8988T (cell line): ENCODE measurements around the gene MS4A7.

Experiments used
- DNase-seq: peaks from one replicate; pipeline ENCODE4 v3.0.0; 2011

The MS4A7 gene

GRCh38 chr11:60371854-60372253 lies 6.5 kb upstream of the MS4A7 start:
- no peak for DNase-seq

- no peak for DNase-seq
Measured at GRCh38 chr11:60372767-60373166, 5.6 kb upstream of the MS4A7 start.

GRCh38 chr11:60375316-60375715 lies 3.0 kb upstream of the MS4A7 start:
- no peak for DNase-seq

- DNase-seq: no peak
Measured at GRCh38 chr11:60376601-60377000, 1.7 kb upstream of the MS4A7 start.

- no peak for DNase-seq
Measured at GRCh38 chr11:60377401-60378136, 763 bp upstream of the MS4A7 start.

GRCh38 chr11:60389279-60389910 lies 11.1 kb downstream of the MS4A7 start:
- DNase-seq: no peak

GRCh38 chr11:60390419-60390818 lies 12.1 kb downstream of the MS4A7 start:
- no peak for DNase-seq

GRCh38 chr11:60392361-60392760 lies 14.0 kb downstream of the MS4A7 start:
- no peak for DNase-seq

- DNase-seq: no peak
Measured at GRCh38 chr11:60393016-60393415, 14.7 kb downstream of the MS4A7 start.

GRCh38 chr11:60394666-60395380 lies 16.5 kb downstream of the MS4A7 start:
- DNase-seq: no peak

- DNase-seq: no peak
Measured at GRCh38 chr11:60396382-60396781, 18.1 kb downstream of the MS4A7 start, which contains the start of gene MS4A14. MS4A14 (plus strand) TSS chr11:60396459; CDS start chr11:60396579, 120 bp downstream.

GRCh38 chr11:60396799-60397198 lies 18.5 kb downstream of the MS4A7 start:
- DNase-seq: no peak

- DNase-seq: no peak
Measured at GRCh38 chr11:60420015-60420414, 41.7 kb downstream of the MS4A7 start.

GRCh38 chr11:60422609-60423008 lies 44.3 kb downstream of the MS4A7 start:
- DNase-seq: no peak

GRCh38 chr11:60428517-60428916 lies 50.2 kb downstream of the MS4A7 start:
- no peak for DNase-seq

- no peak for DNase-seq
Measured at GRCh38 chr11:60429272-60429671, 50.9 kb downstream of the MS4A7 start, which contains the start of gene MS4A5. MS4A5 (plus strand) TSS chr11:60429572; CDS start chr11:60429675, 103 bp downstream.

- no peak for DNase-seq
Measured at GRCh38 chr11:60431251-60431650, 52.9 kb downstream of the MS4A7 start.

GRCh38 chr11:60433401-60433800 lies 55.1 kb downstream of the MS4A7 start:
- DNase-seq: no peak
